GM18520 (cell line): ENCODE measurements around the gene CRELD2.

Experiments
- ATAC-seq: cut with Tn5 transposase; IDR thresholded peaks from one replicate; pipeline ENCODE4 v1.9.1; 2021; ENCODE audit not compliant: unreplicated experiment

The CRELD2 gene

DNA sequence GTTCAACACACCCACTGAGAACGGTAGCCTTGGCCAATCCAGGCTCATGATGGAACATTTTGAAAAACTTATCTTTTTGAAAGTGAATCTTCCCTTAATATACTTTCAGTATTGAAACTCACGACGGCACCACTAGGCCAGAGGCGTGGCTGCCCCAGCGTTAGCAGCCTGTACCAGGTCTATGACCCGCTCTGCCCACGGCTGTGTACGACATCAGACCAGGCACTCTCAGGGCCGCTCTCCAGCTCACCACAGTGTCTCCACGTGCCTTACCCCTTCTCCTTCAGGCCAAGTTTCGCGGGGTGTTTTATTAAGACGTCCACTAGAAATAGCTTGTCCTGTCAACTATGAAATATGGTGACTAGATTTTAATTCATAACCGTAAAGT is 31.4 kb upstream of the CRELD2 start:
- ATAC-seq = no peak

GRCh38 chr22:49887702-49888101 is 30.7 kb upstream of the CRELD2 start:
- no peak for ATAC-seq

DNA sequence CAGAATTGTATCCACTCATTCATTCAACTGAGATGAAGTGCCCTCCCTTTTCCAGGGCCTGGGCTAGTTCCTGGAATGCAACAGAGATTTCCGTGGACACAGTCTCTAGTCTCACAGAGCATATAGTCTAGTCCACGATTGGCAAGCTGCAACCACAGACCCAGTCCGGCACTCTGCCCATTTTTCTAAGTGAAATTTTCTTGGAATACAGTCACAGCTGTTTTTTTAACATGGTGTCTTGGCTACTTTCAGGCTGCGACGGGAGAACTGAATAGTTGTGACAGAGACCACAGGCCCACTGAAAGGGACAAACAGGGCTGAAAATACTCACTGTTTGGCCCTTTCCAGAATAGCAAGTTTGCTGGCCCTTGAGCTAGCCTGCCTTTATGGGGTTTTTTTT is 29.4 kb upstream of the CRELD2 start:
- no peak for ATAC-seq

- no peak for ATAC-seq
Observed at GRCh38 chr22:49892226-49892899, 26.1 kb upstream of the CRELD2 start.

DNA sequence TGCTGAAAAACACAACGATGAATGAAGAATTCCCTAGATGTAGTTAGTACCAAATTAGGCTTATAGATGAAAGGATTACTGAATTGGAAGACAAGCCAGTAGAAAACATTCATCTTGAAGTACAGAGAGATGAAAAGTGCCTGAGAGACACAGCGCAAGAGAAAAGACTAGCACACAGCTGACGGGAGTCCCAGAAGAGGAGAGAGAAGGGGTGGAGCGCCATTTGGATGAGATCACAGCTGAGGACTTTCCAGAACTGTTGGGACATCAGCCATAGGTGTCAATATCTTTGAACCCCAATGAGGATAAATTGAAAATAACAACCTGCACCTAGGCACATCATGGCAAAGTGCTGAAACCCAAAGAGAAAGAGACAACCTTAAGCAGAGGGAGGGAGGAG is 25.4 kb upstream of the CRELD2 start:
- ATAC-seq = no peak

DNA sequence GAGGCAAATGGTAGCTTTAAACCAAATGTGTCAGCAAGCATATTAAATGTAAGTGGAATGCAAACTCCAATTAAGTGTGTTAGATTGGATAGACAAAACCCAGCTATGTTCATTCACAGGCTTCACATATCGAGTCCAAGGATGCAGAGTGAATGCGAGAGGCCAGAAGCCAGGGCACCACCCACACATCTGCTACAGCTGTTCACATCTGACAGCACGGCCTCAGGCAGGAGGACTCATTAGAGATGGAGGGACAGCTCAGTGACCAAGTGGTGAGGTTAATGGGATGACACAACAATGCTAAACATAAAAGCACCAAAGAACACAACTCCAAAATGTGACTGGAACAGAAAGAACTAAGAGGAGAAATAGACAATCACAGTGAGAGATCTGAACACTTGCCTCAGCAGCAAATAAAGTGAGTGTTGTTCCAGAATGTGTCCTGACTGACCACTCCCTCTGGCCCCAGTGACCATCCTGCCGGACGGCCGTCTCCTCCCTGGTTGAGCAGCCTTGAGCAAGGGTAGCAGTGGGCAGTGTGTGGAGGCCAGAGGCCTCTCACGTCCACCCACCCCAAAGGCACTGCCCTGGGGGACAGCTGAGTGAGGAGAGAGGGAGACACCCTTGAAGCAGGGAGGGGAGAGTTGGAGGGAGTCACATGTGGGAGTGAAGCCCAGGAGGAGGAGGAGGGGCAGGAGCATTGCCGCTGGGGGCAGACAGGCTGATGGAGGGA is 23.9 kb upstream of the CRELD2 start:
- no peak for ATAC-seq

DNA sequence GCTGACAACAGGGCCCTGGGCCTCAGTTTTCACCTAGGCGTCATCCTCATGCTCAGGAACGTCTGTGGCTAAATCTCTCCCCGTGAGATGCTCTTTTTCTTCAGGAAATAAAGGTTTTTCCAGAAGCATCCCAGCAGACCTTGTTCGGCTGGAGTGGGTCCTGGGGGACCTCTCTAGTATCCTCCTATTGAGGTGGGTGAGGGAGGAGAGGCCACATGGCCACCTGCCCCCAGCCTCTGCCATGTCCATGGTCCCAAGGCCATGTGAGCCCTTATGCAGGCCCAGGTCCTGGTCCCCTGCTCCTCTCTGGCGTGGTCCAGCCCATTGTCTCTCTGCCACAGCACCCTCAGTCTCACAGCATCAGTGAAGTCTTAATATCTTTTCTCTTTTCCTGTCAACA is 22.2 kb upstream of the CRELD2 start:
- ATAC-seq = no peak

DNA sequence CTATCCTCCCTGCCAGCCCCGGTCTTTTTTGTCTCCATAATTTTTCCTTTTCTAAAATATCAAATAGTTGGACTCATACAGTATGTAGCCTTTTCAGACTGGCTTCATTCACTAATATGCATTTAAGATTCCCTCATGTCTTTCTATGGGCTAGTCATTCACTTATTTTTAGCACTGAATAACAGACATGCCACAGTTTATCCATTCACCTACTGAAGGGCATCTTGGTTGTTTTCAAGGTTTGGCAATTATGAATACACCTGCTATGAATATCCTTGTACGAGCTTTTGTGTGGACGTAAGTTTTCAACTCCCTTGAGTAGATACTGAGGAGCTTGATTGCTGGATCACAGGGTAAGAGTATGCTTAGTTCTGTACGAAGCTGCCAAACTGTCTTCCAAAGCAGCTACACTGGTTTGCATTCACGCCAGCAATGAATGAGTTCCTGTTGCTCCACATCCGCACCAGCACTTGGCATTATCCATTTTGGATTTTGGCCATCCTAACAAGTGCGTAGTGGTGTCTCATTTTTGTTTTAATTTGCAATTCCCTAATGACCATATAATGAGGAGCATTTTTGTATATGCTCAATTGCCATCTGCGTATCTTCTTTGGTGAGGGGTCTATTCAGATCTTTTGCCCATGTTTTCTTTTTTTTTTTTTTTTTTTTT is 21.3 kb upstream of the CRELD2 start:
- no peak for ATAC-seq

DNA sequence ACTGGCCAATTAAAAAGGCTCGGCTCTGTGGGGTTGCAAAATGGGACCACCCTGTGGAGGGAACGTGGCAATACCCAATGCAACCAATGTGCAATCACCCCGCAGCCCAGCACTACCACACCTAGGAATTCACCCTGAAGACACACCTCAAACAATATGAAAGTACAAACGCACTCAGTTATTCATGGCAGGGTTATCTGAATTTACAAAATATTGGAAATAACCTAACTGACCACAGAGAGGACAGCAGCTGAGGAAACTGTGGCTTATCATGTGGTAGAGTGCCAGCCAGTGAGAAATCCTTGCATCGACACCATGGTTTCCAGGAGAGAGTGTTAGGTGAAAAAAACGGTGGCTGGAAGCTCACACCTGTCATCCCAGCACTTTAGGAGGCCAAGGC is 18.9 kb upstream of the CRELD2 start:
- ATAC-seq = no peak

DNA sequence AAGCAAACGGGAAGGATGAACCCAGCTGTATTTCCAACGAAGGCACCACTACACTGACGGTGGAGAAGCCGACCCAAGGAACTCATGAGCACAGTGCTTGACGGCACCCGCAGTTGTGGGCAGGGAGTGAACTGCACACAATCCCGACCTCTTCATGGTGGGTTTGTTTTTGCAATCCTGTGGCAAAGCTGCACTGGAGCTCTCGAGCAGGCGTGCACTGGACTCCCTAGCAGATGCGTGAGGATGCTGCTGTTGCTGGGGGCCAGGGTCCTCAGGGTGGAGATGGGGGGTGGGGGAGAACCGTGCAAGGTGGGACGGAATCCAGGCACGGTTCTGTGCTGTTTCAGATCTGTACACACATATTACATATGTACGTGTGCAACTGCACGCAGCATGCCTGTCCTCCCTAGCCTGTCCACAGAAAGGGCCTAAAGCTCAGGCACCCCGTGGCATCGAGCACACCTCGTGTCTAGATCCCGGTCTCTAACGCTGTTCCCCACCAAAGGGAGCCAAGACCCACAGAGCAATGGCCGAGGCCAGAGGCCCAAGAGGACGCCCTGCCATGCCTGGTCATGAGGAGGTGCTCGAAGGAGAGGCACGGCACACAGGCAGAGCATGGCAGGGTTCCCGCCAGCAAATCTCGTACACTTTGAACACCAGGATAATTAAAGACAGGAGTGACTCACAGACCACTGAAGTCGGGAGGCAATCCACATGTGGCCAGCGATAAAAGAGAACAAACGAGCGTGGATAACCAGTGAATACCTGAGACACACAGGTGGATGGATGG is 17.8 kb upstream of the CRELD2 start:
- ATAC-seq = no peak

DNA sequence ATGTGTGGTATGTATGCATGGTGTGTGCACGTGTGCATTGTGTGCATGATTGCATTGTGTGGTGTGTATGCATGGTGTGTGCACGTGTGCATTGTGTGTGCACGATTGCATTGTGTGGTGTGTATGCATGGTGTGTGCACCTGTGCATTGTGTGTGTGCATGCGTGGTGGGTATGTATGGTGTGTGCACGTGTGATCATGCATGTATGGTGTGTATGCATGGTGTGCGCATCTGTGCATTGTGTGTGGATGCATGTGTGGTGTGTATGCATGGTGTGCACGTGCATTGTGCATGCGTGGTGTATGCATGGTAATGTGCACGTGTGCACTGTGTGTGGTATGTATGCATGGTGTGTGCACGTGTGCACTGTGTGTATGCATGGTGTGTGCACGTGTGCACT is 17.0 kb upstream of the CRELD2 start:
- no peak for ATAC-seq

- no peak for ATAC-seq
Observed at GRCh38 chr22:49903322-49904039, 15.0 kb upstream of the CRELD2 start.

- no peak for ATAC-seq
Observed at GRCh38 chr22:49904040-49904369, 14.4 kb upstream of the CRELD2 start.

GRCh38 chr22:49905465-49905864 is 13.0 kb upstream of the CRELD2 start:
- ATAC-seq = no peak

DNA sequence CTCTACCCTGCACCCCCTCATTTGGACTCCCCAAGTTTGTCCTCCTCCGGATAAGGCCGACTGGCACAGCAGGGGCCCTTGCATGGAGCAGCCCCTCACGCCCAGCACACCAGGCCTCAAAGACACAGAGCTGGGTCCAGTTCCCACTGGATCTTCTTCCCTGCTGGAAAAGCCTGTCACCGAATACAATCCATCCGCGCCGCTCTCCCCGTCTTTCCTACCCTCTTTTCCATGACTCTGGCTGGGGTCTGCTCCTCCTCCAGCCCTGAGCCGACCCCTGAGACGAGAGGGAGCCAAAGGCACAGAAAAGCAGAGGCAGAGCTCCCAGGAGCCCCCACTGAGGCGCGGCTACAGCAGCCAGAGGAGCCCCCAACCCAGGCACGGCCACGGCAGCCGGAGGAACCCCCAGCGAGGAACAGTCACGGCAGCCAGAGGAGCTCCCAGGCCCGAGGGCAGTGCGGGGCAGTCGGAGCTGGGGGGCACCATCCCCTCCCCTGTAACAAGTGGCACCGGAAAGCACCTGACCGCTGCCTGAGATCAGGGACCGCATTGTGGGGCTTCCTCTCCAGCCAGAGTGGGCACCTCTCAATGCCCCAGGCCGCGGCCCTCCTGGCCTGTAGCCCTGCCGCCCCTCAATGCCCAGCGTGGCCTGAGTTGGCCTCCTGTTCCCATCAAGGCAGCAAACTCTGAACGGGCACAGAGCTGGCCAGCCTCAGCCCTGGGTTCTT is 12.2 kb upstream of the CRELD2 start:
- ATAC-seq = no peak

- no peak for ATAC-seq
Observed at GRCh38 chr22:49906799-49907290, 11.6 kb upstream of the CRELD2 start.

GRCh38 chr22:49907807-49908206 is 10.6 kb upstream of the CRELD2 start:
- ATAC-seq = no peak

GRCh38 chr22:49909476-49910205 is 8.8 kb upstream of the CRELD2 start:
- ATAC-seq = no peak
